Left ventricle myocardium inferior (tissue), 1 donor: ENCODE measurements around the gene DQX1. TPM values are rescaled to one million over a fixed set of nuclear protein-coding genes. Genes with fewer than 3 reads are reported as not detected.

Source experiments
- DNase-seq: peaks from one replicate; pipeline ENCODE4 v3.0.0-alpha.2; 2020
- H3K27ac ChIP-seq: fragments of 200-600 bp; replicated peaks from 2 replicates; pipeline ENCODE4 v1.8.0; 2021
- H3K27me3 ChIP-seq: fragments of 200-600 bp; 2 replicates; pipeline ENCODE4 v1.8.0; 2021; ENCODE audit warnings: low read depth
- H3K36me3 ChIP-seq: fragments of 200-600 bp; 2 replicates; pipeline ENCODE4 v1.8.0; 2021
- H3K4me1 ChIP-seq: fragments of 200-600 bp; 2 replicates; pipeline ENCODE4 v1.8.0; 2021
- H3K4me3 ChIP-seq: fragments of 200-600 bp; 2 replicates; pipeline ENCODE4 v1.8.0; 2021; ENCODE audit warnings: mild to moderate bottlenecking, moderate library complexity
- H3K9me3 ChIP-seq: fragments of 200-600 bp; replicated peaks from 2 replicates; pipeline ENCODE4 v1.8.0; 2021
- CTCF ChIP-seq: fragments of 200-600 bp; IDR thresholded peaks from 2 replicates; pipeline ENCODE4 v1.8.0; 2021; ENCODE audit warnings: antibody characterized with exemption, mild to moderate bottlenecking, borderline replicate concordance
- intact Hi-C: fragments of 100-400 bp; cut with micrococcal nuclease; formaldehyde crosslinking; loops from one replicate; pipeline ENCODE4 v1.11.0; 2022
- total RNA-seq: library from RNA; stranded (reverse); fragmentation: NEBNext Ultra II Directional; extraction: Animal tissue kit (Norgen Biotek cat#: 25700); gene quantifications from one replicate; pipeline ENCODE4 v1.2.1, GENCODE V29; 2021
- donor health status: DM: no; HTN: yes; CAD: no; lungs with severe emphysema.

Gene DQX1
- total RNA-seq, 1 donor from 2014 or later: 0.11 TPM

- peak overlapping the region; percentile 87 for H3K27ac ChIP-seq
- DNase-seq: no peak
- H3K4me1 ChIP-seq: peaks cover 59% of the 10 kb centered on the region
- no peaks in the 10 kb centered on the region for H3K9me3 ChIP-seq
- H3K36me3 ChIP-seq: no peaks in the 10 kb centered on the region
- H3K4me3 ChIP-seq: peak overlapping the region; percentile 78
- peaks cover 37% of the 10 kb centered on the region for H3K27me3 ChIP-seq
- TF ChIP-seq CTCF: no peak
- intact Hi-C loops: no loop called here
These were observed 27.1 kb upstream of the DQX1 start for GRCh38 chr2:74552914-74553811.

GRCh38 chr2:74551942-74552913, 26.2 kb upstream of the DQX1 start:
- DNase-seq: no peak
- peaks cover 37% of the 10 kb centered on the region for H3K27me3 ChIP-seq
- intact Hi-C loops: no loop called here
- peak overlapping the region; percentile 78 for H3K4me3 ChIP-seq
- peaks cover 61% of the 10 kb centered on the region for H3K4me1 ChIP-seq
- H3K9me3 ChIP-seq: no peaks in the 10 kb centered on the region
- H3K36me3 ChIP-seq: no peaks in the 10 kb centered on the region
- no peak for TF ChIP-seq CTCF
- H3K27ac ChIP-seq: peak overlapping the region; percentile 87

GRCh38 chr2:74551530-74551929, 25.5 kb upstream of the DQX1 start:
- H3K4me3 ChIP-seq: no peak overlapping the region
- DNase-seq: no peak
- H3K27me3 ChIP-seq: peaks cover 37% of the 10 kb centered on the region
- H3K27ac ChIP-seq: no peak overlapping the region
- TF ChIP-seq CTCF: no peak
- no peaks in the 10 kb centered on the region for H3K36me3 ChIP-seq
- peaks cover 61% of the 10 kb centered on the region for H3K4me1 ChIP-seq
- H3K9me3 ChIP-seq: no peaks in the 10 kb centered on the region
- intact Hi-C loops: no loop called here

GRCh38 chr2:74550231-74550630, 24.2 kb upstream of the DQX1 start:
- TF ChIP-seq CTCF: no peak
- no peak for DNase-seq
- Histone ChIP-seq H3K4me1 (peaks cover 57% of the 10 kb centered on the region), H3K27me3 (peaks cover 35% of the 10 kb centered on the region), H3K4me3 (no peak overlapping the region), H3K27ac (no peak overlapping the region), H3K36me3 (no peaks in the 10 kb centered on the region), H3K9me3 (no peaks in the 10 kb centered on the region)
- intact Hi-C loops: no loop called here
